Choroid plexus epithelial cell (primary cell): ENCODE results near the gene NUP214.
"Not testable (repeated sequence)": the region's sequence is repeated elsewhere in the genome, so short reads cannot be mapped to it uniquely, and the experiment has no call there.

Experiments used
- DNase-seq: peaks from one replicate; pipeline ENCODE4 v3.0.0-alpha.2; 2010; ENCODE audit warnings: low read depth
- H3K4me3 ChIP-seq: 2 replicates; pipeline ENCODE4 v1.5.1; 2011; ENCODE audit warnings: low read depth, mild to moderate bottlenecking, control low read depth, low read length, moderate library complexity
- CTCF ChIP-seq: conservative IDR thresholded peaks from 2 replicates; pipeline ENCODE4 v1.5.1; 2011; ENCODE audit warnings: low read depth, mild to moderate bottlenecking, control low read depth, inconsistent platforms, low read length, moderate library complexity

Gene NUP214

GRCh38 chr9:131270171-131271015 lies 145.0 kb downstream of the NUP214 start:
- DNase-seq: no peak
- TF ChIP-seq CTCF: no peak

GRCh38 chr9:131271016-131271273 lies 145.6 kb downstream of the NUP214 start:
- not testable (repeated sequence) for DNase-seq

More at GRCh38 chr9:131270171-131271015, 145.0 kb downstream of the NUP214 start:
- no peak overlapping the region for H3K4me3 ChIP-seq

GRCh38 chr9:131271506-131271931 lies 146.1 kb downstream of the NUP214 start:
- H3K4me3 ChIP-seq: no peak overlapping the region
- DNase-seq: no peak
- TF ChIP-seq CTCF: no peak

More at GRCh38 chr9:131271016-131271273, 145.6 kb downstream of the NUP214 start:
- not testable (repeated sequence) for H3K4me3 ChIP-seq

GRCh38 chr9:131272212-131272611 lies 146.8 kb downstream of the NUP214 start:
- TF ChIP-seq CTCF: no peak
- no peak for DNase-seq
- no peak overlapping the region for H3K4me3 ChIP-seq

- TF ChIP-seq CTCF: no peak
- no peak for DNase-seq
- H3K4me3 ChIP-seq: no peak overlapping the region
Observed at GRCh38 chr9:131273146-131273855, 147.9 kb downstream of the NUP214 start.

GRCh38 chr9:131273856-131274673 lies 148.7 kb downstream of the NUP214 start:
- H3K4me3 ChIP-seq: no peak overlapping the region
- DNase-seq: no peak

More at GRCh38 chr9:131273856-131274673, 148.7 kb downstream of the NUP214 start:
- no peak for TF ChIP-seq CTCF
